Endodermal cell (in vitro differentiated cells): Measurements from ENCODE around the gene LARP4B. TPM values are rescaled to one million over a fixed set of nuclear protein-coding genes. Genes with fewer than 3 reads are reported as not detected.

Experiments
- DNase-seq: peaks from one replicate; pipeline ENCODE4 v3.0.0-alpha.2; 2017
- H3K27ac ChIP-seq: 2 replicates; pipeline ENCODE4 v1.5.1; 2013; ENCODE audit warnings: mild to moderate bottlenecking, low read depth, low read length, moderate library complexity
- H3K27me3 ChIP-seq: 2 replicates; pipeline ENCODE4 v1.6.1; 2013; ENCODE audit warnings: mild to moderate bottlenecking, low read length, moderate library complexity; ENCODE audit not compliant: insufficient read depth, control insufficient read depth, poor library complexity, severe bottlenecking
- H3K36me3 ChIP-seq: 2 replicates; pipeline ENCODE4 v1.7.0; 2013; ENCODE audit warnings: mild to moderate bottlenecking, low read length, moderate library complexity; ENCODE audit not compliant: control insufficient read depth, insufficient read depth
- H3K4me1 ChIP-seq: one replicate; pipeline ENCODE4 v1.7.0; 2013; ENCODE audit warnings: low read length; ENCODE audit not compliant: control insufficient read depth, insufficient read depth
- H3K4me3 ChIP-seq: 2 replicates; pipeline ENCODE4 v1.5.1; 2013; ENCODE audit warnings: mild to moderate bottlenecking, low read length, moderate library complexity
- H3K9ac ChIP-seq: 2 replicates; pipeline ENCODE4 v1.6.1; 2013; ENCODE audit warnings: mild to moderate bottlenecking, low read length, moderate library complexity; ENCODE audit not compliant: poor library complexity, severe bottlenecking; ENCODE audit errors: extremely low read depth
- H3K9me3 ChIP-seq: 2 replicates; pipeline ENCODE4 v1.6.1; 2013; ENCODE audit warnings: mild to moderate bottlenecking, low read length, moderate library complexity; ENCODE audit not compliant: control insufficient read depth
- H3K27ac Mint-ChIP-seq: 2 replicates; pipeline ENCODE4 v1.8.0; 2020; ENCODE audit warnings: mixed read lengths
- H3K27me3 Mint-ChIP-seq: 2 replicates; pipeline ENCODE4 v1.8.0; 2021; ENCODE audit warnings: mild to moderate bottlenecking, mixed read lengths; ENCODE audit not compliant: insufficient read depth
- H3K36me3 Mint-ChIP-seq: 2 replicates; pipeline ENCODE4 v1.8.0; 2020; ENCODE audit warnings: low read depth, mixed read lengths
- H3K4me1 Mint-ChIP-seq: 2 replicates; pipeline ENCODE4 v1.8.0; 2020; ENCODE audit warnings: mixed read lengths
- H3K4me3 Mint-ChIP-seq: 2 replicates; pipeline ENCODE4 v1.8.0; 2020; ENCODE audit warnings: mild to moderate bottlenecking, moderate library complexity, mixed read lengths
- H3K9me3 Mint-ChIP-seq: 2 replicates; pipeline ENCODE4 v1.8.0; 2020; ENCODE audit warnings: mild to moderate bottlenecking, mixed read lengths
- WGBS, 2 experiments: methylation state at CpG; one replicate each; pipeline versions ENCODE4 v1.1.5 to v1.1.7; 2013; ENCODE audit warnings: missing lambda C conversion rate in 2 of 2, mixed read lengths in 1 of 2; ENCODE audit not compliant: insufficient coverage in 1 of 2, insufficient read length in 1 of 2; 5-methylcytosine and 5-hydroxymethylcytosine counted together
- total RNA-seq, 2 donors: library from RNA; stranded (reverse); fragmentation: NEBNext Ultra II Directional in 1 of 2; extraction: Animal tissue kit (Norgen Biotek cat#: 25700) in 1 of 2; gene quantifications; 2 replicates in 1 of 2; 3 replicates in 1 of 2; pipeline ENCODE4 v1.2.1, GENCODE V29; 2021
- TF ChIP-seq, protein P1 (sequence below): fragments of 200-600 bp; sonication (generic); conservative IDR thresholded peaks from 2 replicates; pipeline ENCODE4 v1.5.0; 2021; ENCODE audit warnings: antibody characterized with exemption, mild to moderate bottlenecking

LARP4B gene
- total RNA-seq, 2 donors from 2014 or later: 94.1 to 94.3 TPM

- Mint-ChIP-seq H3K9me3 (no peaks in the 10 kb centered on the region), H3K4me3 (no peak overlapping the region), H3K27me3 (no peaks in the 10 kb centered on the region), H3K36me3 (peaks cover 80% of the 10 kb centered on the region), H3K4me1 (no peaks in the 10 kb centered on the region), H3K27ac (no peak overlapping the region)
- Histone ChIP-seq H3K9ac (no peak overlapping the region), H3K4me3 (no peak overlapping the region), H3K27ac (no peak overlapping the region), H3K9me3 (no peaks in the 10 kb centered on the region), H3K4me1 (no peaks in the 10 kb centered on the region), H3K27me3 (no peaks in the 10 kb centered on the region), H3K36me3 (peaks cover 92% of the 10 kb centered on the region)
- no peak for DNase-seq
- whole genome bisulfite sequencing, 2 experiments: 97 to 100% methylated on average over 2 to 12 of the region's 12 CpGs
- TF ChIP-seq, protein P1, sequence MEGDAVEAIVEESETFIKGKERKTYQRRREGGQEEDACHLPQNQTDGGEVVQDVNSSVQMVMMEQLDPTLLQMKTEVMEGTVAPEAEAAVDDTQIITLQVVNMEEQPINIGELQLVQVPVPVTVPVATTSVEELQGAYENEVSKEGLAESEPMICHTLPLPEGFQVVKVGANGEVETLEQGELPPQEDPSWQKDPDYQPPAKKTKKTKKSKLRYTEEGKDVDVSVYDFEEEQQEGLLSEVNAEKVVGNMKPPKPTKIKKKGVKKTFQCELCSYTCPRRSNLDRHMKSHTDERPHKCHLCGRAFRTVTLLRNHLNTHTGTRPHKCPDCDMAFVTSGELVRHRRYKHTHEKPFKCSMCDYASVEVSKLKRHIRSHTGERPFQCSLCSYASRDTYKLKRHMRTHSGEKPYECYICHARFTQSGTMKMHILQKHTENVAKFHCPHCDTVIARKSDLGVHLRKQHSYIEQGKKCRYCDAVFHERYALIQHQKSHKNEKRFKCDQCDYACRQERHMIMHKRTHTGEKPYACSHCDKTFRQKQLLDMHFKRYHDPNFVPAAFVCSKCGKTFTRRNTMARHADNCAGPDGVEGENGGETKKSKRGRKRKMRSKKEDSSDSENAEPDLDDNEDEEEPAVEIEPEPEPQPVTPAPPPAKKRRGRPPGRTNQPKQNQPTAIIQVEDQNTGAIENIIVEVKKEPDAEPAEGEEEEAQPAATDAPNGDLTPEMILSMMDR: no peak
Measured at GRCh38 chr10:822197-822596, 109.3 kb downstream of the LARP4B start.

GRCh38 chr10:821322-821721, 110.2 kb downstream of the LARP4B start:
- Mint-ChIP-seq H3K4me1 (no peaks in the 10 kb centered on the region), H3K36me3 (peaks cover 84% of the 10 kb centered on the region), H3K9me3 (no peaks in the 10 kb centered on the region), H3K27ac (peak overlapping the region; percentile 81), H3K4me3 (no peak overlapping the region), H3K27me3 (no peaks in the 10 kb centered on the region)
- WGBS, 2 experiments: 93 to 100% methylated on average over 3 to 5 of the region's 5 CpGs
- Histone ChIP-seq H3K4me1 (no peaks in the 10 kb centered on the region), H3K9me3 (no peaks in the 10 kb centered on the region), H3K36me3 (peaks cover 97% of the 10 kb centered on the region), H3K27ac (no peak overlapping the region), H3K4me3 (no peak overlapping the region), H3K27me3 (no peaks in the 10 kb centered on the region), H3K9ac (no peak overlapping the region)
- TF ChIP-seq, protein P1: no peak
- no peak for DNase-seq

DNA sequence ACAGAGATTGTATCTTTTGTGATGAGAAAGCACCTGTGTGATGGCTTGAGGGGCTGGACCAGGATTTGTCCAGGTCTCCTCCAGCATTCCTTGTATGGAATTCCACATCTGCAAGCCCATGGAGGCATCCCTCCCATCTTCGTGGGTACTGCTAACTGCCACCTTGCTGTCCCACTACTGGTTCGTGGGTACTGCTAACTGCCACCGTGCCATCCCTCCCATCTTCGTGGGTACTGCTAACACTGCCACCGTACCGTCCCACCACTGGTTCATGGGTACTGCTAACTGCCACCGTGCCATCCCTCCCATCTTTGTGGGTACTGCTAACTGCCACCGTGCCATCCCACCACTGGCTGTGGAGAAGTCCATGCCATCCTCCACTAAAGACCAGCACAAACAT, 111.7 kb downstream of the LARP4B start:
- no peak overlapping the region for H3K4me3 Mint-ChIP-seq

More for the DNA sequence above, 111.7 kb downstream of the LARP4B start:
- H3K4me3 ChIP-seq: no peak overlapping the region
- H3K9me3 ChIP-seq: no peaks in the 10 kb centered on the region
- 96 to 97% methylated on average over 7 to 8 of the region's 8 CpGs for WGBS, 2 experiments
- H3K4me1 ChIP-seq: no peaks in the 10 kb centered on the region
- Mint-ChIP-seq H3K36me3 (peaks cover 84% of the 10 kb centered on the region), H3K4me1 (no peaks in the 10 kb centered on the region), H3K27ac (no peak overlapping the region), H3K9me3 (no peaks in the 10 kb centered on the region), H3K27me3 (no peaks in the 10 kb centered on the region)
- TF ChIP-seq, protein P1: no peak
- H3K9ac ChIP-seq: no peak overlapping the region
- H3K27me3 ChIP-seq: no peaks in the 10 kb centered on the region
- H3K36me3 ChIP-seq: peaks cover 96% of the 10 kb centered on the region
- DNase-seq: no peak
- no peak overlapping the region for H3K27ac ChIP-seq
